Endothelial cell of umbilical vein (primary cell): ENCODE results near the gene CLGN. TPM values are rescaled to one million over a fixed set of nuclear protein-coding genes. Genes with fewer than 3 reads are reported as not detected.

Source experiments
- BruUV-seq: library from RNA; stranded (reverse); fragments of 400-500 nt; replicated peaks from 2 replicates; lab custom pipeline; 2021; lab: Mats Ljungman, UMichigan
- CTCF ChIA-PET: fragments of 300-600, 350-600 bp; sonication (Branson Sonifier 250); formaldehyde crosslinking; loops from one replicate; lab custom pipeline; 2021; ENCODE audit warnings: antibody characterized with exemption, inconsistent platforms; lab: Charles Lee
- POLR2A ChIA-PET: fragments of 300-600, 350-600 bp; sonication (Branson Sonifier 250); formaldehyde crosslinking; loops from one replicate; lab custom pipeline; 2021; ENCODE audit warnings: antibody characterized with exemption, inconsistent platforms; lab: Charles Lee
- DNase-seq: peaks from one replicate; pipeline ENCODE4 v3.0.0-alpha.2; 2011; ENCODE audit warnings: low read depth, low spot score
- FAIRE-seq: peaks from 2 replicates; lab custom pipeline; 2011; peaks lifted over from hg19 to GRCh38; lab: Jason Lieb, UNC
- H2AFZ ChIP-seq: 2 replicates; pipeline ENCODE4 v1.6.0; 2012; ENCODE audit warnings: low read depth, low read length, control low read depth, inconsistent platforms
- H3K27ac ChIP-seq: 2 replicates; pipeline ENCODE4 v1.5.1; 2011; ENCODE audit warnings: low read depth, mild to moderate bottlenecking, control low read depth, low read length, moderate library complexity; ENCODE audit not compliant: insufficient read depth
- H3K27me3 ChIP-seq, 2 experiments: 2 replicates each; pipeline versions ENCODE4 v1.6.0 to v1.6.1; 2011; ENCODE audit warnings: low read length in 2 of 2, mixed read lengths in 1 of 2; ENCODE audit not compliant: control insufficient read depth in 2 of 2, insufficient read depth in 2 of 2
- H3K36me3 ChIP-seq, 2 experiments: 2 replicates in 1 of 2; 3 replicates in 1 of 2; pipeline ENCODE4 v1.5.1; 2011; ENCODE audit warnings: low read length in 2 of 2, mild to moderate bottlenecking in 1 of 2, moderate library complexity in 1 of 2; ENCODE audit not compliant: control insufficient read depth in 2 of 2, insufficient read depth in 2 of 2; ENCODE audit errors: extremely low read depth in 1 of 2
- H3K4me1 ChIP-seq: 3 replicates; pipeline ENCODE4 v1.5.1; 2011; ENCODE audit warnings: mild to moderate bottlenecking, low read length; ENCODE audit not compliant: control insufficient read depth, insufficient read depth; ENCODE audit errors: extremely low read depth
- H3K4me2 ChIP-seq: 2 replicates; pipeline ENCODE4 v1.6.1; 2011; ENCODE audit warnings: low read length, control low read depth, mixed read lengths; ENCODE audit not compliant: insufficient read depth
- H3K4me3 ChIP-seq, 3 experiments: fragments of 200-600 bp in 1 of 3; sonication (generic), shearing (Covaris generic) in 1 of 3; replicated peaks in 1 of 3; 2 replicates each; pipeline ENCODE4 v1.5.1; 2011 to 2016; ENCODE audit warnings: control low read depth in 3 of 3, low read length in 3 of 3, mild to moderate bottlenecking in 2 of 3, inconsistent platforms in 1 of 3, low read depth in 1 of 3, moderate library complexity in 1 of 3; ENCODE audit not compliant: insufficient read depth in 1 of 3
- H3K79me2 ChIP-seq: 2 replicates; pipeline ENCODE4 v1.6.0; 2012; ENCODE audit warnings: low read length, inconsistent platforms; ENCODE audit not compliant: control insufficient read depth, insufficient read depth
- H3K9ac ChIP-seq: replicated peaks from 2 replicates; pipeline ENCODE3; 2011; ENCODE audit warnings: low read length, control low read depth; ENCODE audit not compliant: insufficient read depth; ENCODE audit errors: extremely low read depth
- H3K9me1 ChIP-seq: replicated peaks from 3 replicates; pipeline ENCODE4 v1.6.0; 2011; ENCODE audit warnings: mild to moderate bottlenecking, low read length; ENCODE audit not compliant: control insufficient read depth, insufficient read depth; ENCODE audit errors: extremely low read depth
- H3K9me3 ChIP-seq: replicated peaks from 2 replicates; pipeline ENCODE4 v1.5.1; 2012; ENCODE audit warnings: low read length, inconsistent platforms; ENCODE audit not compliant: control insufficient read depth, insufficient read depth
- H4K20me1 ChIP-seq: replicated peaks from 2 replicates; pipeline ENCODE3; 2011; ENCODE audit warnings: mild to moderate bottlenecking, low read length; ENCODE audit not compliant: control insufficient read depth, insufficient read depth; ENCODE audit errors: extremely low read depth
- EZH2 ChIP-seq: IDR thresholded peaks from 2 replicates; pipeline ENCODE4 v1.6.1; 2012; ENCODE audit warnings: borderline replicate concordance, low read depth, mild to moderate bottlenecking, moderate library complexity, low read length, inconsistent platforms; ENCODE audit not compliant: severe bottlenecking
- FOS ChIP-seq: IDR thresholded peaks from 2 replicates; pipeline ENCODE4 v1.6.1; 2011; ENCODE audit warnings: mild to moderate bottlenecking, low read length, moderate library complexity, borderline replicate concordance; ENCODE audit not compliant: insufficient read depth
- GATA2 ChIP-seq: IDR thresholded peaks from 2 replicates; pipeline ENCODE4 v1.7.0; 2011; ENCODE audit warnings: low read depth, mild to moderate bottlenecking, moderate library complexity, mixed read lengths, low read length; ENCODE audit not compliant: insufficient read length, insufficient read depth
- JUN ChIP-seq: IDR thresholded peaks from 2 replicates; pipeline ENCODE4 v1.6.1; 2011; ENCODE audit warnings: borderline replicate concordance, low read depth; ENCODE audit not compliant: insufficient read length, insufficient read depth
- MYC ChIP-seq: IDR thresholded peaks from one replicate; pipeline ENCODE4 v1.6.1; 2011; ENCODE audit warnings: mild to moderate bottlenecking, low read depth, low read length
- POLR2A ChIP-seq: IDR thresholded peaks from 2 replicates; pipeline ENCODE4 v1.6.1; 2012; ENCODE audit warnings: low read depth, mild to moderate bottlenecking, control low read depth, low read length
- POLR2AphosphoS5 ChIP-seq: IDR thresholded peaks from 2 replicates; pipeline ENCODE4 v1.6.1; 2012; ENCODE audit warnings: low read depth, mild to moderate bottlenecking, control low read depth, low read length, moderate library complexity; ENCODE audit not compliant: insufficient read depth
- dilution Hi-C: fragments of 300-500 bp; cut with MboI; formaldehyde crosslinking; loops from one replicate; pipeline ENCODE4 v1.15.0; 2019; ENCODE audit warnings: low sequenced_read_pairs; ENCODE audit not compliant: extremely low pct_ligation_motif_present
- intact Hi-C: fragments of 100-400 bp; cut with micrococcal nuclease; formaldehyde crosslinking; loops from one replicate; pipeline ENCODE4 v1.10.0; 2022
- polyA plus RNA-seq, 4 experiments: library from polyadenylated mRNA; depleted of rRNA in 3 of 4; stranded (reverse) in 3 of 4; unstranded in 1 of 4; fragments of >200 nt; gene quantifications; 2 replicates each; pipeline versions ENCODE4 v1.2.1 to v1.2.3, GENCODE V29; 2011 to 2012; ENCODE audit warnings: missing spikeins in 1 of 4
- total RNA-seq: library from RNA; stranded (reverse); gene quantifications from 2 replicates; pipeline ENCODE4 v1.2.3, GENCODE V29; 2021
- TF ChIP-seq, protein P1 (sequence below): IDR thresholded peaks from 2 replicates; pipeline ENCODE4 v1.6.1; 2011; ENCODE audit not compliant: insufficient read depth, insufficient read length
- TF ChIP-seq, protein P2 (sequence below), 2 donors: IDR thresholded peaks; 1 replicate in 1 of 2; 2 replicates in 1 of 2; pipeline ENCODE4 v1.5.1; 2011; ENCODE audit warnings: low read length in 2 of 2, mild to moderate bottlenecking in 2 of 2, moderate library complexity in 2 of 2, control low read depth in 1 of 2, inconsistent platforms in 1 of 2, low read depth in 1 of 2; ENCODE audit not compliant: insufficient read depth in 1 of 2; ENCODE audit errors: extremely low read depth in 1 of 2

Gene CLGN
- total and polyA plus RNA-seq, 2 donors (not counting 3 experiments of a cell fraction or from before 2014, with no cell fraction given) = 0.12 to 1.00 TPM

- no peak overlapping the region for H3K9ac ChIP-seq
- no peaks in the 10 kb centered on the region for H4K20me1 ChIP-seq
- CTCF ChIA-PET = interaction anchor here (0.9 to 2.6 kb wide), 5 partner anchors 8 to 711 kb away, joined by 3 to 55 read pairs (median 7); no protein-coding TSS in a partner anchor
- H3K9me1 ChIP-seq = no peaks in the 10 kb centered on the region
- peak overlapping the region; percentile 33 for H3K4me2 ChIP-seq
- no TSS peak for BruUV-seq
- no peaks in the 10 kb centered on the region for H3K79me2 ChIP-seq
- intact Hi-C loops (loop anchor here (2.0 kb wide), 1 partner anchor 251 kb away; no protein-coding TSS in a partner anchor), dilution Hi-C loops (no loop called here)
- POLR2A ChIA-PET = no interaction called here
- no peaks in the 10 kb centered on the region for H3K27me3 ChIP-seq
- peak; percentile 55 for DNase-seq
- H3K9me3 ChIP-seq = no peaks in the 10 kb centered on the region
- H3K4me3 ChIP-seq = no peak overlapping the region
- peak overlapping the region; percentile 30 for H3K27ac ChIP-seq
- TF ChIP-seq, protein P1, sequence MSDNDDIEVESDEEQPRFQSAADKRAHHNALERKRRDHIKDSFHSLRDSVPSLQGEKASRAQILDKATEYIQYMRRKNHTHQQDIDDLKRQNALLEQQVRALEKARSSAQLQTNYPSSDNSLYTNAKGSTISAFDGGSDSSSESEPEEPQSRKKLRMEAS = no peak
- no peak for TF ChIP-seq EZH2
- TF ChIP-seq POLR2A = no peak
- peak; percentile 19 for TF ChIP-seq FOS
- no peak for TF ChIP-seq GATA2
- peak overlapping the region; percentile 78 for H2AFZ ChIP-seq
- peaks cover 11% of the 10 kb centered on the region for H3K4me1 ChIP-seq
- H3K36me3 ChIP-seq = no peaks in the 10 kb centered on the region
- FAIRE-seq = no peak
These were observed 59.7 kb downstream of the CLGN start for GRCh38 chr4:140367738-140368137.

GRCh38 chr4:140363558-140363957 lies 63.9 kb downstream of the CLGN start:
- FAIRE-seq (no peak), DNase-seq (no peak)
- intact Hi-C loops = no loop called here
- Histone ChIP-seq H3K4me2 (no peak overlapping the region), H3K79me2 (no peaks in the 10 kb centered on the region), H3K27ac (no peak overlapping the region), H3K27me3 (no peaks in the 10 kb centered on the region), H3K4me3 (no peak overlapping the region), H4K20me1 (no peaks in the 10 kb centered on the region), H2AFZ (no peak overlapping the region), H3K9me3 (no peaks in the 10 kb centered on the region), H3K4me1 (peaks cover 7% of the 10 kb centered on the region), H3K36me3 (no peaks in the 10 kb centered on the region), H3K9ac (no peak overlapping the region), H3K9me1 (no peaks in the 10 kb centered on the region)
- BruUV-seq = no TSS peak
- CTCF ChIA-PET = interaction anchor here (0.6 to 5.5 kb wide), 6 partner anchors 9 to 706 kb away, joined by 3 to 118 read pairs (median 8); partner anchors contain the start of gene SCOC
- POLR2A ChIA-PET = no interaction called here
- dilution Hi-C loops = no loop called here
- TF ChIP-seq EZH2 (no peak), POLR2AphosphoS5 (no peak), JUN (no peak), POLR2A (no peak), MYC (no peak), GATA2 (no peak), FOS (no peak)
- TF ChIP-seq, protein P2, sequence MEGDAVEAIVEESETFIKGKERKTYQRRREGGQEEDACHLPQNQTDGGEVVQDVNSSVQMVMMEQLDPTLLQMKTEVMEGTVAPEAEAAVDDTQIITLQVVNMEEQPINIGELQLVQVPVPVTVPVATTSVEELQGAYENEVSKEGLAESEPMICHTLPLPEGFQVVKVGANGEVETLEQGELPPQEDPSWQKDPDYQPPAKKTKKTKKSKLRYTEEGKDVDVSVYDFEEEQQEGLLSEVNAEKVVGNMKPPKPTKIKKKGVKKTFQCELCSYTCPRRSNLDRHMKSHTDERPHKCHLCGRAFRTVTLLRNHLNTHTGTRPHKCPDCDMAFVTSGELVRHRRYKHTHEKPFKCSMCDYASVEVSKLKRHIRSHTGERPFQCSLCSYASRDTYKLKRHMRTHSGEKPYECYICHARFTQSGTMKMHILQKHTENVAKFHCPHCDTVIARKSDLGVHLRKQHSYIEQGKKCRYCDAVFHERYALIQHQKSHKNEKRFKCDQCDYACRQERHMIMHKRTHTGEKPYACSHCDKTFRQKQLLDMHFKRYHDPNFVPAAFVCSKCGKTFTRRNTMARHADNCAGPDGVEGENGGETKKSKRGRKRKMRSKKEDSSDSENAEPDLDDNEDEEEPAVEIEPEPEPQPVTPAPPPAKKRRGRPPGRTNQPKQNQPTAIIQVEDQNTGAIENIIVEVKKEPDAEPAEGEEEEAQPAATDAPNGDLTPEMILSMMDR (IDR thresholded peaks at IDR 0.05; ENCODE audit: extremely low read depth in 1 of 2, insufficient read depth in 1 of 2, low read depth in 1 of 2, low read length in 2 of 2) = no peak
- TF ChIP-seq, protein P1 = no peak
